Testis (tissue), 3 donors: ENCODE results near the gene TPP1. TPM values are rescaled to one million over a fixed set of nuclear protein-coding genes. Genes with fewer than 3 reads are reported as not detected.

Experiments used
- DNase-seq: peaks from one replicate; pipeline ENCODE4 v3.0.0-alpha.2; 2019
- H3K27ac ChIP-seq, 2 donors: fragments of 200-600 bp; sonication (generic); one replicate each; pipeline ENCODE4 v1.5.1; 2019
- H3K27me3 ChIP-seq: fragments of 200-600 bp; sonication (generic); one replicate; pipeline ENCODE4 v1.5.1; 2019
- H3K36me3 ChIP-seq: fragments of 200-600 bp; sonication (generic); one replicate; pipeline ENCODE4 v1.5.1; 2017; ENCODE audit warnings: low read depth; ENCODE audit errors: missing control alignments
- H3K4me1 ChIP-seq: fragments of 200-600 bp; sonication (generic); one replicate; pipeline ENCODE4 v1.5.1; 2019
- H3K4me3 ChIP-seq, 2 donors: fragments of 200-600 bp; sonication (generic); one replicate each; pipeline ENCODE4 v1.5.1; 2017 to 2019
- H3K9me3 ChIP-seq: fragments of 200-600 bp; sonication (generic); one replicate; pipeline ENCODE4 v1.5.1; 2017
- CTCF ChIP-seq, 3 experiments: fragments of 450-650 bp in 2 of 3; fragments of 200-600 bp in 1 of 3; sonication (generic) in 1 of 3; IDR thresholded peaks; one replicate each; pipeline ENCODE4 v1.5.1; 2016 to 2019; ENCODE audit warnings: antibody characterized with exemption in 3 of 3, mild to moderate bottlenecking in 2 of 3, moderate library complexity in 1 of 3
- POLR2A ChIP-seq: fragments of 450-650 bp; IDR thresholded peaks from one replicate; pipeline ENCODE4 v1.6.1; 2017; ENCODE audit warnings: antibody characterized with exemption, mild to moderate bottlenecking, moderate library complexity
- WGBS, 2 donors: methylation state at CpG; one replicate each; pipeline ENCODE4 v1.1.5; 2018; 5-methylcytosine and 5-hydroxymethylcytosine counted together
- intact Hi-C: fragments of 100-400 bp; cut with DNase I; formaldehyde crosslinking; loops from one replicate; pipeline ENCODE4 v1.15.1; 2023; ENCODE audit warnings: low total_unique reads
- polyA plus RNA-seq: library from polyadenylated mRNA; stranded (reverse); fragments of 350-450 nt; fragmentation: Illumina TruSeq; extraction: RNeasy Lipid Tissue Mini Kit (QIAGEN cat#74804); gene quantifications from one replicate; pipeline ENCODE4 v1.2.3, GENCODE V29; 2014; ENCODE audit warnings: low read depth, low replicate concordance; ENCODE audit not compliant: insufficient read depth
- total RNA-seq, 2 donors: library from RNA; depleted of rRNA; stranded (reverse); fragments of >200 nt; gene quantifications; one replicate each; pipeline ENCODE4 v1.2.3, GENCODE V29; 2016

TPP1 gene
- total and polyA plus RNA-seq, 3 donors from 2014 or later: 60.9 to 151 (median 134) TPM

GRCh38 chr11:6609502-6610015 is 9.7 kb downstream of the TPP1 start:
- no peak overlapping the region for H3K27ac ChIP-seq
- H3K4me3 ChIP-seq: no peak overlapping the region
- DNase-seq: peak; percentile 9
- intact Hi-C loops: no loop called here
- H3K27me3 ChIP-seq: no peaks in the 10 kb centered on the region
- peaks cover 39% of the 10 kb centered on the region for H3K4me1 ChIP-seq
- 84 to 89% methylated on average over 8 of the region's 8 CpGs for WGBS, 2 donors
- H3K9me3 ChIP-seq: no peaks in the 10 kb centered on the region
- TF ChIP-seq POLR2A (no peak), CTCF (IDR thresholded peaks at IDR 0.05) (no peak)
- no peaks in the 10 kb centered on the region for H3K36me3 ChIP-seq

DNA sequence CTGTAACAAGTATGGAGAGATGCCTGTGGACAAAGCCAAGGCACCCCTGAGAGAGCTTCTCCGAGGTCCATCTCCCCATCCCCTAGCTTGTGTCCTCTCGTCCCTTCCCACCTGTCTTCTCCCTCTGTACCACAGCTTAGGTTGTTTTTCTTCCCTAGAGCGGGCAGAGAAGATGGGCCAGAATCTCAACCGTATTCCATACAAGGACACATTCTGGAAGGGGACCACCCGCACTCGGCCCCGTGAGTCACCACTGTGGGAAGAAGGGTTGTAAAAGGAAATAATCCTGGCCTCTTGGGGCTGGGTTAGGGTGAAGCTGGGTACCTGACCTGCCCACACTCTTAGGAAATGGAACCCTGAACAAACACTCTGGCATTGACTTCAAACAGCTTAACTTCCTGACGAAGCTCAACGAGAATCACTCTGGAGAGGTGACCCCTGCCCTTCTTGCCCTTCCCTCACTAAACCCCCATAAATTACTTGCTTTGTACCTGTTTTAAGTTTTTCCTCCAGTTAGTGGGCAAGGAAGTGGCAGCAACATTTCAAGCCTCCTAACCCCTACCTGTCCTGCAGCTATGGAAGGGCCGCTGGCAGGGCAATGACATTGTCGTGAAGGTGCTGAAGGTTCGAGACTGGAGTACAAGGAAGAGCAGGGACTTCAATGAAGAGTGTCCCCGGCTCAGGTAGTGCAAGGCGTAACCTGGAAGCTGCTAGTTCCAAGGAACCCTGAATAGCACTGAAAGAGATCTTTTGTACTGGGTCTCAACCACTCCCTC is 10.3 kb downstream of the TPP1 start:
- intact Hi-C loops: no loop called here
- peaks cover 39% of the 10 kb centered on the region for H3K4me1 ChIP-seq

DNA sequence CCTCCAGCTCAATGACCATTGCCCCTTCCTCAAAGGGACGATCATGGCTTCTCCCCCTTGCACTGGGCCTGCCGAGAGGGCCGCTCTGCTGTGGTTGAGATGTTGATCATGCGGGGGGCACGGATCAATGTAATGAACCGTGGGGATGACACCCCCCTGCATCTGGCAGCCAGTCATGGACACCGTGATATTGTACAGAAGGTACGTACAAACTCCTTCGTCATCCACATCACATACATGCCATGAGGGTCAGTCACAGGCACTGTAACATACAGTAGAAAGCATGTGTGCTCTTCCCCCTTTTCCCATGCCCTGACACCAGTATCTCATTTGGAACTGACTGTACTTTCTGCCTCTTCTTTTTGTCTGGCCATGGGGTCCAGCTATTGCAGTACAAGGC is 11.2 kb downstream of the TPP1 start:
- Histone ChIP-seq H3K4me3 (no peak overlapping the region), H3K4me1 (peaks cover 36% of the 10 kb centered on the region), H3K36me3 (no peaks in the 10 kb centered on the region), H3K9me3 (no peaks in the 10 kb centered on the region), H3K27me3 (no peaks in the 10 kb centered on the region), H3K27ac (peak overlapping the region in 1 of 2 donors; percentile 90)
- TF ChIP-seq CTCF (IDR thresholded peaks at IDR 0.05) (no peak), POLR2A (no peak)
- 89 to 95% methylated on average over 9 of the region's 9 CpGs for WGBS, 2 donors
- intact Hi-C loops: no loop called here
- DNase-seq: peak; percentile 4

More for the DNA sequence above, 10.3 kb downstream of the TPP1 start:
- Histone ChIP-seq H3K36me3 (no peaks in the 10 kb centered on the region), H3K27me3 (no peaks in the 10 kb centered on the region), H3K4me3 (no peak overlapping the region), H3K27ac (no peak overlapping the region), H3K9me3 (no peaks in the 10 kb centered on the region)
- peak; percentile 9 for DNase-seq
- WGBS, 2 donors: 89 to 92% methylated on average over 14 of the region's 14 CpGs
- TF ChIP-seq POLR2A (no peak), CTCF (IDR thresholded peaks at IDR 0.05) (no peak)

- Histone ChIP-seq H3K4me3 (no peak overlapping the region), H3K27me3 (no peaks in the 10 kb centered on the region), H3K4me1 (peaks cover 36% of the 10 kb centered on the region), H3K27ac (peak overlapping the region; percentile 85 to 90), H3K36me3 (no peaks in the 10 kb centered on the region), H3K9me3 (no peaks in the 10 kb centered on the region)
- no peak for DNase-seq
- TF ChIP-seq POLR2A (no peak), CTCF (IDR thresholded peaks at IDR 0.05) (no peak)
- intact Hi-C loops: no loop called here
Measured at GRCh38 chr11:6607190-6607795, 11.9 kb downstream of the TPP1 start.
